GM23338 (cell line): ENCODE measurements around the gene USP9Y. TPM values are rescaled to one million over a fixed set of nuclear protein-coding genes. Genes with fewer than 3 reads are reported as not detected.

ENCODE experiments used
- ATAC-seq: fragments of 200-7000 bp; cut with Tn5 transposase; 3 replicates; pipeline ENCODE4 v1.9.1; 2020
- DNase-seq: peaks from one replicate; pipeline ENCODE4 v3.0.0-alpha.2; 2015; ENCODE audit warnings: low spot score
- H2AFZ ChIP-seq: fragments of 200-600 bp; sonication (generic); 2 replicates; pipeline ENCODE4 v1.8.0; 2016; ENCODE audit warnings: antibody characterized with exemption, mild to moderate bottlenecking, moderate library complexity
- H3F3A ChIP-seq: fragments of 200-600 bp; sonication (generic); replicated peaks from 2 replicates; pipeline ENCODE4 v1.8.0; 2017; ENCODE audit warnings: antibody characterized with exemption, mixed run types, low read depth
- H3K27ac ChIP-seq: fragments of 200-600 bp; sonication (generic); 2 replicates; pipeline ENCODE4 v1.6.1; 2016; ENCODE audit warnings: low read depth
- H3K27me3 ChIP-seq: fragments of 200-600 bp; sonication (generic); 2 replicates; pipeline ENCODE4 v1.8.0; 2016; ENCODE audit warnings: mild to moderate bottlenecking, mixed run types, moderate library complexity; ENCODE audit not compliant: insufficient read depth
- H3K36me3 ChIP-seq: fragments of 200-600 bp; sonication (generic); 2 replicates; pipeline ENCODE4 v1.8.0; 2016; ENCODE audit warnings: mild to moderate bottlenecking; ENCODE audit not compliant: insufficient read depth
- H3K4me1 ChIP-seq: fragments of 200-600 bp; sonication (generic); 2 replicates; pipeline ENCODE4 v1.8.0; 2016; ENCODE audit warnings: mild to moderate bottlenecking, moderate library complexity; ENCODE audit not compliant: insufficient read depth
- H3K4me2 ChIP-seq: fragments of 200-600 bp; sonication (generic); 2 replicates; pipeline ENCODE4 v1.7.1; 2017; ENCODE audit warnings: mixed run types
- H3K4me3 ChIP-seq: fragments of 200-600 bp; sonication (generic); 2 replicates; pipeline ENCODE4 v1.6.1; 2016; ENCODE audit warnings: mixed run types
- H3K79me2 ChIP-seq: fragments of 200-600 bp; sonication (generic); replicated peaks from 2 replicates; pipeline ENCODE4 v1.8.0; 2017; ENCODE audit warnings: mild to moderate bottlenecking; ENCODE audit not compliant: insufficient read depth
- H3K9me2 ChIP-seq: fragments of 200-600 bp; sonication (generic); 2 replicates; pipeline ENCODE4 v1.8.0; 2017; ENCODE audit not compliant: insufficient read depth
- H4K20me1 ChIP-seq: fragments of 200-600 bp; sonication (generic); replicated peaks from 2 replicates; pipeline ENCODE4 v1.8.0; 2017; ENCODE audit warnings: mild to moderate bottlenecking; ENCODE audit not compliant: insufficient read depth
- H3K27ac Mint-ChIP-seq: 2 replicates; pipeline ENCODE4 v1.8.0; 2020; ENCODE audit warnings: inconsistent platforms, mild to moderate bottlenecking, moderate library complexity, mixed read lengths
- H3K27me3 Mint-ChIP-seq: 3 replicates; pipeline ENCODE4 v1.8.0; 2022; ENCODE audit warnings: low read depth, mild to moderate bottlenecking, moderate library complexity, mixed read lengths, inconsistent platforms; ENCODE audit not compliant: insufficient read depth, poor library complexity
- H3K36me3 Mint-ChIP-seq: 3 replicates; pipeline ENCODE4 v1.8.0; 2021; ENCODE audit warnings: low read depth, mild to moderate bottlenecking, inconsistent platforms, moderate library complexity, mixed read lengths
- H3K4me1 Mint-ChIP-seq: 3 replicates; pipeline ENCODE4 v1.8.0; 2020; ENCODE audit warnings: mild to moderate bottlenecking, inconsistent platforms, mixed read lengths
- H3K4me3 Mint-ChIP-seq: 3 replicates; pipeline ENCODE4 v1.8.0; 2021; ENCODE audit warnings: moderate library complexity, mild to moderate bottlenecking, inconsistent platforms, mixed read lengths
- H3K9me3 Mint-ChIP-seq: 3 replicates; pipeline ENCODE4 v1.8.0; 2020; ENCODE audit warnings: moderate library complexity, mild to moderate bottlenecking, inconsistent platforms, mixed read lengths
- EZH2 ChIP-seq: fragments of 200-600 bp; sonication (generic); IDR thresholded peaks from one replicate; pipeline ENCODE4 v1.8.0; 2017; ENCODE audit warnings: antibody characterized with exemption, mild to moderate bottlenecking, low read depth; ENCODE audit not compliant: unreplicated experiment
- EZH2phosphoT487 ChIP-seq: fragments of 200-600 bp; sonication (generic); IDR thresholded peaks from one replicate; pipeline ENCODE4 v1.8.1; 2018; ENCODE audit warnings: antibody characterized with exemption; ENCODE audit not compliant: unreplicated experiment
- NANOG ChIP-seq: IDR thresholded peaks from 2 replicates; pipeline ENCODE4 v1.6.1; 2016; ENCODE audit warnings: antibody characterized with exemption, borderline replicate concordance
- ZNF114 ChIP-seq: fragments of 250-450 bp; sonication (Bioruptor Pico); IDR thresholded peaks from 2 replicates; pipeline ENCODE4 v1.5.0; 2020; ENCODE audit warnings: mild to moderate bottlenecking, moderate library complexity
- ZNF331 ChIP-seq: fragments of 250-450 bp; sonication (Bioruptor Pico); IDR thresholded peaks from 2 replicates; pipeline ENCODE4 v1.5.0; 2020; ENCODE audit warnings: low read depth, mild to moderate bottlenecking, moderate library complexity
- polyA plus RNA-seq: library from polyadenylated mRNA; unstranded; fragments of >200 nt; fragmentation: Nextera tagmentation; extraction: Ambion mirVana; gene quantifications from 2 replicates; pipeline ENCODE4 v1.2.1, GENCODE V29; 2016
- total RNA-seq: library from RNA; depleted of rRNA; stranded (reverse); fragments of >200 nt; shearing (Covaris generic); gene quantifications from 2 replicates; pipeline ENCODE4 v1.2.3, GENCODE V29; 2014
- TF ChIP-seq, protein P1 (sequence below), 2 experiments: fragments of 200-600 bp in 1 of 2; sonication (generic) in 1 of 2; conservative IDR thresholded peaks; 2 replicates each; pipeline versions ENCODE4 v1.5.1 to v1.6.1; 2016 to 2017; ENCODE audit warnings: antibody characterized with exemption in 2 of 2, low read depth in 2 of 2, mild to moderate bottlenecking in 2 of 2, moderate library complexity in 1 of 2
- TF ChIP-seq, protein P2 (sequence below): IDR thresholded peaks from one replicate; pipeline ENCODE4 v1.6.1; 2018; ENCODE audit warnings: antibody characterized with exemption; ENCODE audit not compliant: unreplicated experiment

The USP9Y gene
- total and polyA plus RNA-seq, 2 experiments from 2014 or later: 23.7 to 49.0 TPM

DNA sequence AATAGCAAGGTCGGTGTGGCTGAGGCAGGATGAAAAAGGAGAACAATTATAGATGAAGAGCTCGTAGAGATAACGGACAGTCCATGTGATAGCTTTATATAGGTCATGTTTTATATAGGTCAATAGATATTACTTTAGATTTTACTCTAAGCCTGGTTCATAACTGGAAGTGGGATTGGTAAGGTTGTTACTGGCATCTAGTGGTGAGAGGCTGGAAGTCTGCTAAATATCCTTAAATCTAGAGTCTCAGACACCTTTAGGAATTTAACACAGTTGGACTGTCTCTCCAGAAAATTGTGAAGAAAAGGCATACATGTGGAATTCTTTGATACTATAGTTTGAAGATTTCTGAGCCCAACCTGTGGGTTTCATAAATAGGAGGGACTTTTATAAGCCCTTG is 108.0 kb downstream of the USP9Y start:
- H3K4me3 Mint-ChIP-seq: no peak overlapping the region
- Histone ChIP-seq H2AFZ (no peak overlapping the region), H3K9me2 (no peaks in the 10 kb centered on the region), H3K4me3 (no peak overlapping the region), H3K4me2 (no peak overlapping the region), H3K79me2 (no peaks in the 10 kb centered on the region; the same call in 1 of the 2 replicates), H3F3A (no peaks in the 10 kb centered on the region), H3K27ac (no peak overlapping the region), H3K4me1 (peaks cover 25% of the 10 kb centered on the region), H3K27me3 (no peaks in the 10 kb centered on the region), H3K36me3 (peaks cover 5% of the 10 kb centered on the region; the same call in 1 of the 2 replicates), H4K20me1 (no peaks in the 10 kb centered on the region)
- H3K4me1 Mint-ChIP-seq: peaks cover 29% of the 10 kb centered on the region
- no peaks in the 10 kb centered on the region for H3K27me3 Mint-ChIP-seq
- DNase-seq: peak; percentile 11
- no peak overlapping the region for H3K27ac Mint-ChIP-seq
- TF ChIP-seq, protein P1, sequence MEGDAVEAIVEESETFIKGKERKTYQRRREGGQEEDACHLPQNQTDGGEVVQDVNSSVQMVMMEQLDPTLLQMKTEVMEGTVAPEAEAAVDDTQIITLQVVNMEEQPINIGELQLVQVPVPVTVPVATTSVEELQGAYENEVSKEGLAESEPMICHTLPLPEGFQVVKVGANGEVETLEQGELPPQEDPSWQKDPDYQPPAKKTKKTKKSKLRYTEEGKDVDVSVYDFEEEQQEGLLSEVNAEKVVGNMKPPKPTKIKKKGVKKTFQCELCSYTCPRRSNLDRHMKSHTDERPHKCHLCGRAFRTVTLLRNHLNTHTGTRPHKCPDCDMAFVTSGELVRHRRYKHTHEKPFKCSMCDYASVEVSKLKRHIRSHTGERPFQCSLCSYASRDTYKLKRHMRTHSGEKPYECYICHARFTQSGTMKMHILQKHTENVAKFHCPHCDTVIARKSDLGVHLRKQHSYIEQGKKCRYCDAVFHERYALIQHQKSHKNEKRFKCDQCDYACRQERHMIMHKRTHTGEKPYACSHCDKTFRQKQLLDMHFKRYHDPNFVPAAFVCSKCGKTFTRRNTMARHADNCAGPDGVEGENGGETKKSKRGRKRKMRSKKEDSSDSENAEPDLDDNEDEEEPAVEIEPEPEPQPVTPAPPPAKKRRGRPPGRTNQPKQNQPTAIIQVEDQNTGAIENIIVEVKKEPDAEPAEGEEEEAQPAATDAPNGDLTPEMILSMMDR (conservative IDR thresholded peaks at IDR 0.05; ENCODE audit: low read depth in 2 of 2): peak in 1 of 2 experiments; percentile 51; a peak in 2 of 4 replicates
- TF ChIP-seq EZH2: no peak
- no peaks in the 10 kb centered on the region for H3K9me3 Mint-ChIP-seq
- peaks cover 14% of the 10 kb centered on the region; the same call in 2 of the 3 replicates for H3K36me3 Mint-ChIP-seq
- ATAC-seq: no peak

DNA sequence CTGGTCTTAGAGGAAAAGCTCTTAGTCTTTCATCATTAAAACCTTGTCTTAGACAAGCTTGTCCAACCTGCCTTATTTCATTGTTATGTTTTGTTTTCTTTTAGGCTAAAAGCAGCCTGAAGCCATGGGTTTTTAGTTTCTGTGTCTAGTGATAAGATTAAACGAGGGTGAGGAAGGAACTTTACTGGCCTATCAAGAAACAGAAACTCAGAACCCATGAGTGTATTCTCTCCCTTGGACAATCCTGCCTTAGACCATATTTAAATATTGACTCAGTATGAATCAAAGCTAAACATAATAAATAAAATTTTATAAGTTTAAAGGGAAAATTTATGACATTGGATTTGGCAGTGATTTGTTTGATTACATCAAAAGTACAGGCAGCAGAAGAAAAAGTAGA is 122.4 kb downstream of the USP9Y start:
- Histone ChIP-seq H3K27ac (no peak overlapping the region), H4K20me1 (no peaks in the 10 kb centered on the region), H2AFZ (no peak overlapping the region), H3K27me3 (no peaks in the 10 kb centered on the region), H3K79me2 (no peaks in the 10 kb centered on the region), H3K4me3 (no peak overlapping the region), H3K4me2 (no peak overlapping the region), H3K9me2 (no peaks in the 10 kb centered on the region), H3K4me1 (no peaks in the 10 kb centered on the region), H3K36me3 (no peaks in the 10 kb centered on the region), H3F3A (no peaks in the 10 kb centered on the region)
- TF ChIP-seq ZNF331: no peak
- TF ChIP-seq, protein P1 (conservative IDR thresholded peaks at IDR 0.05; ENCODE audit: low read depth in 2 of 2): no peak
- no peak for TF ChIP-seq EZH2phosphoT487
- TF ChIP-seq, protein P2, sequence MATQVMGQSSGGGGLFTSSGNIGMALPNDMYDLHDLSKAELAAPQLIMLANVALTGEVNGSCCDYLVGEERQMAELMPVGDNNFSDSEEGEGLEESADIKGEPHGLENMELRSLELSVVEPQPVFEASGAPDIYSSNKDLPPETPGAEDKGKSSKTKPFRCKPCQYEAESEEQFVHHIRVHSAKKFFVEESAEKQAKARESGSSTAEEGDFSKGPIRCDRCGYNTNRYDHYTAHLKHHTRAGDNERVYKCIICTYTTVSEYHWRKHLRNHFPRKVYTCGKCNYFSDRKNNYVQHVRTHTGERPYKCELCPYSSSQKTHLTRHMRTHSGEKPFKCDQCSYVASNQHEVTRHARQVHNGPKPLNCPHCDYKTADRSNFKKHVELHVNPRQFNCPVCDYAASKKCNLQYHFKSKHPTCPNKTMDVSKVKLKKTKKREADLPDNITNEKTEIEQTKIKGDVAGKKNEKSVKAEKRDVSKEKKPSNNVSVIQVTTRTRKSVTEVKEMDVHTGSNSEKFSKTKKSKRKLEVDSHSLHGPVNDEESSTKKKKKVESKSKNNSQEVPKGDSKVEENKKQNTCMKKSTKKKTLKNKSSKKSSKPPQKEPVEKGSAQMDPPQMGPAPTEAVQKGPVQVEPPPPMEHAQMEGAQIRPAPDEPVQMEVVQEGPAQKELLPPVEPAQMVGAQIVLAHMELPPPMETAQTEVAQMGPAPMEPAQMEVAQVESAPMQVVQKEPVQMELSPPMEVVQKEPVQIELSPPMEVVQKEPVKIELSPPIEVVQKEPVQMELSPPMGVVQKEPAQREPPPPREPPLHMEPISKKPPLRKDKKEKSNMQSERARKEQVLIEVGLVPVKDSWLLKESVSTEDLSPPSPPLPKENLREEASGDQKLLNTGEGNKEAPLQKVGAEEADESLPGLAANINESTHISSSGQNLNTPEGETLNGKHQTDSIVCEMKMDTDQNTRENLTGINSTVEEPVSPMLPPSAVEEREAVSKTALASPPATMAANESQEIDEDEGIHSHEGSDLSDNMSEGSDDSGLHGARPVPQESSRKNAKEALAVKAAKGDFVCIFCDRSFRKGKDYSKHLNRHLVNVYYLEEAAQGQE: no peak
- TF ChIP-seq ZNF114: no peak
- TF ChIP-seq NANOG: no peak
- no peak overlapping the region for H3K4me3 Mint-ChIP-seq
- H3K27me3 Mint-ChIP-seq: no peaks in the 10 kb centered on the region
- H3K4me1 Mint-ChIP-seq: no peaks in the 10 kb centered on the region
- no peak for DNase-seq
- H3K36me3 Mint-ChIP-seq: peaks cover 3% of the 10 kb centered on the region; the same call in 1 of the 3 replicates
- H3K27ac Mint-ChIP-seq: no peak overlapping the region
- H3K9me3 Mint-ChIP-seq: no peaks in the 10 kb centered on the region
- ATAC-seq: no peak
